MM.1S (cell line): ENCODE results near the gene MAGI1.

Source experiments
- DNase-seq: peaks from one replicate; pipeline ENCODE4 v3.0.0-alpha.2; 2015
- H2AFZ ChIP-seq: fragments of 300-600 bp; sonication (generic); 2 replicates; pipeline ENCODE4 v1.6.0; 2016; ENCODE audit warnings: antibody characterized with exemption, low read length
- H3F3A ChIP-seq: fragments of 300-600 bp; sonication (generic); 2 replicates; pipeline ENCODE4 v1.6.1; 2016; ENCODE audit warnings: mild to moderate bottlenecking, antibody characterized with exemption, low read length, moderate library complexity, mixed read lengths; ENCODE audit not compliant: insufficient read depth
- H3K27ac ChIP-seq: fragments of 300-600 bp; sonication (generic); 2 replicates; pipeline ENCODE4 v1.5.1; 2016; ENCODE audit warnings: mild to moderate bottlenecking, low read length
- H3K27me3 ChIP-seq: fragments of 300-600 bp; sonication (generic); replicated peaks from 2 replicates; pipeline ENCODE4 v1.6.0; 2016; ENCODE audit warnings: low read length; ENCODE audit not compliant: insufficient read depth
- H3K36me3 ChIP-seq: fragments of 300-600 bp; sonication (generic); replicated peaks from 2 replicates; pipeline ENCODE4 v1.6.1; 2016; ENCODE audit warnings: mild to moderate bottlenecking, low read length, mixed read lengths; ENCODE audit not compliant: insufficient read depth
- H3K4me1 ChIP-seq: fragments of 300-600 bp; sonication (generic); 2 replicates; pipeline ENCODE4 v1.6.1; 2016; ENCODE audit warnings: low read length, mixed read lengths
- H3K4me2 ChIP-seq: fragments of 300-600 bp; sonication (generic); 2 replicates; pipeline ENCODE4 v1.6.0; 2016; ENCODE audit warnings: low read depth, low read length
- H3K4me3 ChIP-seq: fragments of 300-600 bp; sonication (generic); 2 replicates; pipeline ENCODE4 v1.5.1; 2016; ENCODE audit warnings: low read length, mixed read lengths
- H3K79me2 ChIP-seq: fragments of 300-600 bp; sonication (generic); 2 replicates; pipeline ENCODE4 v1.6.1; 2016; ENCODE audit warnings: mixed run types, low read length, mixed read lengths
- H3K9ac ChIP-seq: fragments of 300-600 bp; sonication (generic); 2 replicates; pipeline ENCODE4 v1.6.1; 2016; ENCODE audit warnings: low read length, mixed read lengths
- H3K9me2 ChIP-seq: fragments of 300-600 bp; sonication (generic); replicated peaks from 2 replicates; pipeline ENCODE4 v1.6.1; 2016; ENCODE audit warnings: mild to moderate bottlenecking, low read length, mixed read lengths; ENCODE audit not compliant: insufficient read depth
- H3K9me3 ChIP-seq: fragments of 300-600 bp; sonication (generic); replicated peaks from 2 replicates; pipeline ENCODE4 v1.6.1; 2016; ENCODE audit warnings: mild to moderate bottlenecking, low read length, mixed read lengths; ENCODE audit not compliant: insufficient read depth
- H4K20me1 ChIP-seq: fragments of 300-600 bp; sonication (generic); 2 replicates; pipeline ENCODE4 v1.6.1; 2016; ENCODE audit warnings: mild to moderate bottlenecking, low read length, moderate library complexity, mixed read lengths; ENCODE audit not compliant: insufficient read depth
- EZH2 ChIP-seq: fragments of 300-600 bp; sonication (generic); optimal IDR thresholded peaks from 2 replicates; pipeline ENCODE3; 2017; ENCODE audit warnings: low read depth, mild to moderate bottlenecking, antibody characterized with exemption, low read length, mixed read lengths
- EZH2phosphoT487 ChIP-seq: fragments of 300-600 bp; sonication (generic); IDR thresholded peaks from 2 replicates; pipeline ENCODE4 v1.6.1; 2018; ENCODE audit warnings: antibody characterized with exemption, low read length
- TF ChIP-seq, protein P1 (sequence below): fragments of 300-600 bp; sonication (generic); IDR thresholded peaks from 2 replicates; pipeline ENCODE4 v1.5.1; 2016; ENCODE audit warnings: antibody characterized with exemption, low read length, mixed read lengths

MAGI1 gene

DNA sequence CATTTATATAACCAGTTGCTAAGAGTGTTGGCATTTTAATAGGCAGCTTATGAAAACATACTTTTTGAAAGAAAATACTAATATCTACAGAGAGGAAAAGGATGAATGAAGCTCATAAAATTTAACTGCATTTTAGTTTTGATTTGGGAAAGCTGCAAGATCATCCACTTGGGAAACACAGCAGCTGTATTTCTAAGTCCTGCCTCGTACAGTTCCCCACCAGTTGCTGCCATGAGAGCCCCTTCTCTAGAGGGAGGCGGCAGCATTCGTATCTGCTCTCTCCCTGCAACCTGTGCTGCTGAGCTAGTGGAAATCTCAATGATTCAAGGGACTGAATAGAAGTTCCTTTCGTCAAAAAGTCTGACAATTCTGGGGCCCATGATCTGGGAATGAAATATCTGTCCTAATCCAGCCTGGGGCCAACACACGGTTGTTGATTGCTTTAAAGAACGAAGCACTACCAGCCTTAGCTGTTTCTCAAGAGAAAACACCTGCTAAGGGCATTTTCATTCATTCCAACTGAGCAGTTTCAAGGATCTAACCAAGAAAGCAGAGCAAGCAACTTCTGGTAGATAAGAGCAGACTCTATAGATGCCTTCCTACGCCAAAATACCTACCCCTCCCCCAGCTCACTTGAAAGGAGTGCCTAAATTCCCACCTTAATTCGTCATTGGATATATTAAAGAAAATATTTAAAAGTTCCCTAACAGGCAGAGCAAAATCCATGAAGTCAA, 223.7 kb downstream of the MAGI1 start:
- Histone ChIP-seq H3K4me1 (no peaks in the 10 kb centered on the region), H3K36me3 (no peaks in the 10 kb centered on the region)

DNA sequence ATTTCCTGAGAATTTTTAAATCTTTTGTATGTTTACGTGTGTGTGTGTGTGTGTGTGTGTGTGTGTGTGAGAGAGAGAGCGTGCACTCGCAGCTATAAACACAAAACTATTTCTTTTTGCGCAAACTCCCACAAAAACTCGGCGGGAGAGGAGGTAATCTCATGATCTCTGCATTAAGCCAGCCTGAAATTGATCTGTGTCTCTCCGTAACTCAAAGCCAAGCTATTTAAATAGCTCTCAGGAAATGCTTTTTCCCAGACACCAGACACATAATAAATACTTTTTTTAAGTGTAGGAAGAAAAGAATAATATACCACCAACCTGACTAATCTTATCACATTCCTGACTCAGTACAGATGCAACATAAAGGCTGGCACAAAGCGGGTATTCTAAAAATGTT, 226.8 kb downstream of the MAGI1 start:
- Histone ChIP-seq H3K9me3 (no peaks in the 10 kb centered on the region), H3K9ac (no peak overlapping the region), H2AFZ (no peak overlapping the region), H3K9me2 (no peaks in the 10 kb centered on the region), H4K20me1 (no peaks in the 10 kb centered on the region), H3K36me3 (no peaks in the 10 kb centered on the region), H3K27ac (no peak overlapping the region), H3F3A (no peaks in the 10 kb centered on the region), H3K4me2 (no peak overlapping the region), H3K4me1 (no peaks in the 10 kb centered on the region), H3K4me3 (no peak overlapping the region), H3K27me3 (no peaks in the 10 kb centered on the region), H3K79me2 (no peaks in the 10 kb centered on the region)
- no peak for DNase-seq
- TF ChIP-seq EZH2, result no peak

More for the DNA sequence above, 223.7 kb downstream of the MAGI1 start:
- H3K27ac ChIP-seq, result no peak overlapping the region
- no peaks in the 10 kb centered on the region for H3F3A ChIP-seq
- H3K79me2 ChIP-seq, result no peaks in the 10 kb centered on the region
- no peak overlapping the region for H3K9ac ChIP-seq
- no peak overlapping the region for H3K4me2 ChIP-seq
- no peak overlapping the region for H3K4me3 ChIP-seq
- H2AFZ ChIP-seq, result no peak overlapping the region
- no peaks in the 10 kb centered on the region for H3K9me2 ChIP-seq
- H3K9me3 ChIP-seq, result no peaks in the 10 kb centered on the region
- TF ChIP-seq EZH2, result no peak
- TF ChIP-seq, protein P1, sequence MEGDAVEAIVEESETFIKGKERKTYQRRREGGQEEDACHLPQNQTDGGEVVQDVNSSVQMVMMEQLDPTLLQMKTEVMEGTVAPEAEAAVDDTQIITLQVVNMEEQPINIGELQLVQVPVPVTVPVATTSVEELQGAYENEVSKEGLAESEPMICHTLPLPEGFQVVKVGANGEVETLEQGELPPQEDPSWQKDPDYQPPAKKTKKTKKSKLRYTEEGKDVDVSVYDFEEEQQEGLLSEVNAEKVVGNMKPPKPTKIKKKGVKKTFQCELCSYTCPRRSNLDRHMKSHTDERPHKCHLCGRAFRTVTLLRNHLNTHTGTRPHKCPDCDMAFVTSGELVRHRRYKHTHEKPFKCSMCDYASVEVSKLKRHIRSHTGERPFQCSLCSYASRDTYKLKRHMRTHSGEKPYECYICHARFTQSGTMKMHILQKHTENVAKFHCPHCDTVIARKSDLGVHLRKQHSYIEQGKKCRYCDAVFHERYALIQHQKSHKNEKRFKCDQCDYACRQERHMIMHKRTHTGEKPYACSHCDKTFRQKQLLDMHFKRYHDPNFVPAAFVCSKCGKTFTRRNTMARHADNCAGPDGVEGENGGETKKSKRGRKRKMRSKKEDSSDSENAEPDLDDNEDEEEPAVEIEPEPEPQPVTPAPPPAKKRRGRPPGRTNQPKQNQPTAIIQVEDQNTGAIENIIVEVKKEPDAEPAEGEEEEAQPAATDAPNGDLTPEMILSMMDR, result no peak
- no peak for TF ChIP-seq EZH2phosphoT487
- no peak for DNase-seq
- no peaks in the 10 kb centered on the region for H3K27me3 ChIP-seq
- no peaks in the 10 kb centered on the region for H4K20me1 ChIP-seq

- TF ChIP-seq EZH2phosphoT487 (no peak), EZH2 (no peak)
- TF ChIP-seq, protein P1, result no peak
- no peaks in the 10 kb centered on the region for H3K9me3 ChIP-seq
Measured at GRCh38 chr3:65811086-65811761, 227.5 kb downstream of the MAGI1 start.

DNA sequence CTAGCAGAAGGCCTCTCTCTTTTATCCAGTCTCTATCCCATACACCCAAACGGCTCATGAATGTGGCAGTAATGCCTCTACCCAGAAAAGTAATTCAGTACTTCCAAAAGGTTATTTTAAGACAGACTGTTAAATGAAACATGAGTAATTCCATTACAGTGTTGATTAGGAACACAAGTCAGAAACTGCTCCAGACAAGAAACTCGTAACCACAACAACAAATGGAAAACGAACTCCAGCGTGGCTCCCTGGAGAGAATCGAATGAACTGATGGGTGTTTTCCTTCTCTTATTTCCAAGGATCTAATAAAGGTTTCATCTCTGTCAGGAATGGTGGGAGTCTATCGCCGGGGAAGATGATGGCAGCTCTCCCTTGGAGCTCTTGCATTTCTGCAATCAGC, 228.4 kb downstream of the MAGI1 start:
- H3K27me3 ChIP-seq, result no peaks in the 10 kb centered on the region
- H3K27ac ChIP-seq, result no peak overlapping the region
- no peaks in the 10 kb centered on the region for H3K36me3 ChIP-seq
- no peak overlapping the region for H2AFZ ChIP-seq
- no peak overlapping the region for H3K4me3 ChIP-seq
- TF ChIP-seq, protein P1, result no peak
- TF ChIP-seq EZH2phosphoT487 (no peak), EZH2 (no peak)
- H3K9ac ChIP-seq, result no peak overlapping the region
- no peak overlapping the region for H3K4me2 ChIP-seq
- H3K79me2 ChIP-seq, result no peaks in the 10 kb centered on the region
- no peaks in the 10 kb centered on the region for H3K9me3 ChIP-seq
- H3K4me1 ChIP-seq, result no peaks in the 10 kb centered on the region
- no peaks in the 10 kb centered on the region for H3K9me2 ChIP-seq
- no peak for DNase-seq
- no peaks in the 10 kb centered on the region for H4K20me1 ChIP-seq
- no peaks in the 10 kb centered on the region for H3F3A ChIP-seq

More at GRCh38 chr3:65811086-65811761, 227.5 kb downstream of the MAGI1 start:
- no peak for DNase-seq
- Histone ChIP-seq H3K27ac (no peak overlapping the region), H2AFZ (no peak overlapping the region), H3K9ac (no peak overlapping the region), H3K4me1 (no peaks in the 10 kb centered on the region), H3K4me3 (no peak overlapping the region), H3K4me2 (no peak overlapping the region), H3F3A (no peaks in the 10 kb centered on the region), H3K79me2 (no peaks in the 10 kb centered on the region), H3K36me3 (no peaks in the 10 kb centered on the region), H3K9me2 (no peaks in the 10 kb centered on the region), H4K20me1 (no peaks in the 10 kb centered on the region), H3K27me3 (no peaks in the 10 kb centered on the region)
